Hindlimb muscle (tissue), 1 donor: ENCODE measurements around the gene NCAM1. TPM values are rescaled to one million over a fixed set of nuclear protein-coding genes. Genes with fewer than 3 reads are reported as not detected.

ENCODE experiments used
- DNase-seq: peaks from one replicate; pipeline ENCODE4 v3.0.0-alpha.2; 2013
- polyA plus RNA-seq: library from polyadenylated mRNA; unstranded; fragments of 120-200 nt; gene quantifications from one replicate; pipeline ENCODE4 v1.2.1, GENCODE V29; 2013; ENCODE audit not compliant: insufficient read length

Gene NCAM1
- polyA plus RNA-seq, 1 donor: 183 TPM

DNA sequence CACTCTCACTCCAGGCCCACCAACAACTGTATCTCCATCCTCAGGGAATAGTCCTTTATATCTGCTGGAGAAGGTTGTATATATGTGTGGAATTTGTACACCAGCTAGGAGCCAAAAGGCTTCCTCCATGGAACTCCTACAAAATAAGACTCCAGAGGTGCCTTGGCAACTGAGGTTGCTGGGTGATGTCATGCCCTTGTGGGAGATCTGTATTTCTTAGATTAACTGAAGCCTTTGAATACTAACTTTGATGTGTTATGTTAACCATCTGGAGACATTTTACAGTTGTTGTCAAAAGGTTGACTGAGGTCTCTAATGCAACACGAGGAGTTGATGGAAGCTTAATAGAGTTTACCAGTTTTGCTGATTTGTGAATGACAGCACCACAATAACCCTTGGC lies 213.7 kb downstream of the NCAM1 start:
- no peak for DNase-seq

DNA sequence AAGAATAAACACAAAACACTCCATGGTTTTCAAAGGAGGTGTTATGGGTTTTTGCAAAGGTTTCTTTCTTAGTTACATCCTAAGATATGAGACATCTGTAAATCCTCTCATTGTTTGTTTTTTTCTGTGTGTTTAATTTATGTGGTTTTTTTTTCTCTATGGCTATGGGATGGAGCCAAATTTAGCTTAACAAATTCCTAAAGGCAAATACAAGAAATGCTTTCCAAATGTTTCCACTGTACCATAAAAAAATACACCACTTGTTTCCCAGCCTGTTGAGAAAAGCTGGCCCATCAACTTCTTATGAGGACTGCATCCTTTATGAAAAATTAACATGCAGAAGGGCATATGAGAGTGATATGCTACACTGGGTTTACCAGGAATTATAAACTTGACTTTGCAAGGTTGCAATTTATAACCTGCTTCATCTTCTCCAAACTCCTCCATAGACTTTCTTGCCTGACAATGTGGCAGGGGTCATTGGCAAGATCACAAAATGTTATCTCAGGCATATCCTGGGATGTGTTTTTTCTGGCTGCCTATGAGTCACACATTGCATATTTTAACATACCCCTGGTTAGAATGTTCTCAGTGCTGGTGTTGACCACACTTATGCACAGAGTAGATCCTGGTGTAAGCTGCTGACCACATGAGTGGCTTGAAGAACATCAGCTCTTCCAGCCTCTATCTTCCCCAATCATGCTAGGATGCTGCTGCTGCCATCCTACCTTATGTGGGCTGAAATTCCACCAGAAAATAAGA lies 215.6 kb downstream of the NCAM1 start:
- no peak for DNase-seq

DNA sequence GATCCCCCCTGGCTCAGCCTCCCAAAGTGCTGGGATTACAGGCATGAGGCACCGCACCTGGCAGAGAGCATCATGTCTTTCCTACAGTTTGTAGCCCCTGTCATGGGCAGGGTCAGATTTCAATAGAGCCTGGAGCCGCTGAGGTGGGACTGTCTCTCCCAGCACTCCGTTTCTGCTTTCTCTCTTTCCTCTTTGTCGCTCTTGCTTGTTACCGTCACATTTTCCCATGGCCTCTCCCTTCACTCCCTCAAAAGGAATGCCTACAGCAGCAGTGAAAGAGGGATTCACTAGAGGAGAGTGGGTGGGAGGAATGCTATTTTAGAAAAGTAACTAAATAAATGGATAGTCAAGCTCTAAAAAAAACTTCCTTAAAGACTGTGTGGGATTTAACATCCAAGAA lies 216.5 kb downstream of the NCAM1 start:
- DNase-seq: no peak

DNA sequence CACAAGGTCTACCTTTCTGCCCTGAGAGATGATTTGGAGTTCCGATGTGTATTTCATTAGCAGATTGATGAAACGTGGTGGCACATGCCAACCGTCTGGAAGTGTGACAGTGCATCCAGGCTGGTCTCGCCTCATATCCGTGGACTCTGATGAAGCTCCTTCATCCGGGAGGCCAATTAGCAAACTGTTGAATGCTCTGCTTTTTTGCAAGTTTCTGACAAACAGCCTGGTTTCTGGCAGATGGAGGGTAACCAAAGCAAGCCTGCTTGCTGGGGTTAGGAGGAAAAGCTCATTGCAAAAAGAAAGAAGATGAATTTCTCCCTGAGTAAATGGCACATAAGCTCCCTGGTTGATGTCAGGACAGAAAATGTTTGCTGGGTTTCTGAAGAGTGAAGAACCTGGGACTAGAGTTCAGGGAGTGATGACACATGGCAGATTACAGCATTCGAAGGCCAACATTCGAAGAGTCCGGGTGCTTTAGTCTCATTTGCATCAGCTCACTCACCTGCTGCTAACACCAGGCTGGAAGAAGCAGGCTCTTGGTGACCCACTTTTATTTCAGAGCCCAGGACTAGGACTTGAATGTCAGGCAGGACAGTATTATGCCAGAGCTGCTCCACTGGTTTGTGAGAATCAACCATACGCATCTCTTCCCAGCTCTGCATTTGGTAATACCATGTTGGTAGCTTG lies 217.3 kb downstream of the NCAM1 start:
- DNase-seq: no peak

DNA sequence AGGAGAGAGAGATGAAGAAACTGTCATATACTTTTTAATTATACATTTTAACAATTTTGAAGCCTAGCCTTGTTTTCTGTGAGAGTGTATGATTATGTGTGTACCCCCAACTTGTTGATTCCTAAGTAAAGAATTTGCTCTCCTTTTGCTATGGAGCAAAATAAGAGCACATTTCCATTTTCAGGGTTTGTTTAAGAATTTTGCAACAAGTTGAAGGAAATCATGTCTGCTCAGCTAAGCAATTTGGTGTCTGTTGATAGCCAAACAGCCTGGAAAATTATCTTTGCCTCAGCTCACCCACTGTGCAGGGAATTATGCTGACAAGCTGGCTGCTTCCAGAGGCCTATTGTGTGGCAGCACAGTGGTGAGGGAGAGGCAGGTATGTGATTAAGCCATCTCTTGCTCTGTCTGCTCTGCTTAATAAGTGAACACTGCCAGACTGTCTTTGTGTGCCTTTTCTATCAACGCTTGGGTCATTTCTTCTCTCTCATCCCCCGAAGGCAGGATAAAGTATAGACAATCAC lies 218.0 kb downstream of the NCAM1 start:
- no peak for DNase-seq

DNA sequence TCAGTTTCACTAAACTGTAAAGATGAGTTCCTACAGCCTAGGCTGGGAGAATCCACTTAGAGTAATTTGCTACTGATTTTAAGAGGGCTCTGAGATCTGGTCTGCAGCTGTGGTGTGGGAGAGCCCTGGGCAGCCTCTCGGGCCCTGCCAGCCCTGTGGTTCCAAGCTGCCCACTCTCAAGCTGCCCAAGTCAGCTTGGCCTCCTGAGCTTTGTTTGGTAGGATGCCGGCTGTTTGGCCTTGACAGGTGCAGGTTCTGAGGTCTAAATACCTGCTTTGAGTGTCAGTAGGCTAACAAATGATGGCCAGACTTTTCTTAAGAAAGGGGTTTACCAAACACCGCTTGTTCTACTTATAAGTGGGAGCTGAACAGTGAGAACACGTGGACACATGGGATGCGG lies 219.9 kb downstream of the NCAM1 start:
- DNase-seq: no peak

DNA sequence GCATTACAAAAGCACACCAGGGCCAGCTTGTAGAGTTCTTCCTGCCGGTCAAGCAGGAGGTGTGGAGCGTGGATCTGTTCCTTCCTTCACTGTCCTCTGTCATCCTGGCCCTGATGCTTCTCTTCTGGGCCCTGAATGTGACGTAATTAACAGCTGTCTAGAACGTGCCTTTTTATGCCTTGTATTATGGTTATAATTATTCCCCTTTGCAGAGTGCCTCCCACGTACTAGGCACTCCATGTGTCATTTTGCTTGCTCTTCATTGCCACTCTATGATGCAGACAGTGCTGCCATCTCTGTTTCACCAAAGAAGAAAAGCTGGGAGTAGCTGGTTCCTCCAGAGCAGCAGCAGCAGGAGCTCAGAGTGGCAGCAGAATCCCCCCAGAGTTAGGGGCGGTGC lies 221.1 kb downstream of the NCAM1 start:
- DNase-seq: no peak

DNA sequence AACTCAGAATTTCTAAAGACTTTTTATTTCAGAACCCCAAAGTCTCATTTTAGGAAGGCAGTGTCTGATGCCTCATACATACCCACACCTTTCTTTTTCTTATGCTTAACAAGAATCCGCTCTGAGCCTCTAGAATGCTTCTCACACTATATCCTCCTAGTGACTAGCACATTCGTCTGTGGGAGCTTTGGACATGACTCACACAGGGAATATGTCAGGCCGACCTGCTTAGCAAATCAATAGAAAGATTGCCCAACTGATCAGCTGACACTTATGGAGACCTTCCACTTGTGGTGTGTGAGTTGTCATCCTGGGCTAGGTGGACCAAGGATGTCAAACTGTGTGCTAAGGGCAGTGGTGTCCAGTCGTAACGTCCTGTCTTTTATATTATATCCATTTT lies 223.3 kb downstream of the NCAM1 start:
- no peak for DNase-seq

DNA sequence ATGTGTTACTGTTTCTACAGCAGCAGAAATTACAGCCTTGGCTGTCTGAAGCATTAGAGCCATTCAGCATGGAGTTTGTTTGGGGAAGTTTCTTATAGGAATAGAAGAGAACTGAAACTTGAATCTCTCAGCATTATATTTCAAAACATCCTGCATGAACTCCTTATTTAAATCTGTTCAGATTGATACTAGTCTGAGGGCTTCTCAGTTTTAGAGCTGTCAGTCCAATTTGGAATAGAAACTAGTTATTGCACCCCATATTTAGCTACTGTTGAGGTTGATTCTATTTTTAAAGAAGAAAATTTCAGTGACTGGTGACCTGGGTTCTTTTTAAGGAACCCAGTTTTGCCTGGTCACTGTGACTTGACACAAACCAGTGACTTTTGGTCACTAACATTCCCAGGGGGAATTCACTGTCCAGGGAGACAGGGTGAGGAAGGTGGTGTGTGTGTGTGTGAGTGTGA lies 227.2 kb downstream of the NCAM1 start:
- no peak for DNase-seq

DNA sequence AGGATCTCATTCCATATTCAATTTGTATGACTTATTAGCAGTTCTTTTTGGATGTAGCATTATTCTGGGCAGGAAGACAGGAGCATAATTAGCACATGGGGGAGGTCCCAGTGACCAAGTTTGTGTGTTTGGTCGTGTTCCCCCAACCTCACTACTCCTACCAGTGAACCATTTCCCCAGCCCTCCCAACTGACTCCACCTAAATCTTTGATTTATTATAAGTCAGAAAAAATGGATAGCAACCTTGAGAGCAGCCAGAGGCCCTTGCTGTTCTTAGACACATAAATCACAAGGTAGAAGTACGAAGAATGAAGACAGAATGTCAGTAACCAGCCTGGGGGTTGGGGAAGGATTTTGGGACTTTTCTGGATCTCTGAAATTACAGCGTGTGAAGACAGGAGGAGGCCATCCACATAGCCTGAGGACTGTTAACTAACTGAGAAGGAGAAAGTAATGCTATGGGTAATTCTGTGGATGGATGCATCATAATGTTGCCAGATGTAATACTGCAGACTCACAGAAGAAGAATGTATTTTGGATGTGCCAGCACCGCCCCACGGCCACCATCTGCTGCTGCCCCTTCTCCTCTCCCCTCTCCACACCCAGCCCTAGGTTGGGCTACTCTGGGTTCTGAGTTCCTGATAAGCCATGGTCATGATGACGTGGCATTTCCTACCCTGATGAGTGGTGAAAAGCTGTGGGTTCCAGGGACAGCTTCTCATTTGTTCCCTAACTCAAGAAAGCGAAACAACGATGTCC lies 228.9 kb downstream of the NCAM1 start:
- no peak for DNase-seq

DNA sequence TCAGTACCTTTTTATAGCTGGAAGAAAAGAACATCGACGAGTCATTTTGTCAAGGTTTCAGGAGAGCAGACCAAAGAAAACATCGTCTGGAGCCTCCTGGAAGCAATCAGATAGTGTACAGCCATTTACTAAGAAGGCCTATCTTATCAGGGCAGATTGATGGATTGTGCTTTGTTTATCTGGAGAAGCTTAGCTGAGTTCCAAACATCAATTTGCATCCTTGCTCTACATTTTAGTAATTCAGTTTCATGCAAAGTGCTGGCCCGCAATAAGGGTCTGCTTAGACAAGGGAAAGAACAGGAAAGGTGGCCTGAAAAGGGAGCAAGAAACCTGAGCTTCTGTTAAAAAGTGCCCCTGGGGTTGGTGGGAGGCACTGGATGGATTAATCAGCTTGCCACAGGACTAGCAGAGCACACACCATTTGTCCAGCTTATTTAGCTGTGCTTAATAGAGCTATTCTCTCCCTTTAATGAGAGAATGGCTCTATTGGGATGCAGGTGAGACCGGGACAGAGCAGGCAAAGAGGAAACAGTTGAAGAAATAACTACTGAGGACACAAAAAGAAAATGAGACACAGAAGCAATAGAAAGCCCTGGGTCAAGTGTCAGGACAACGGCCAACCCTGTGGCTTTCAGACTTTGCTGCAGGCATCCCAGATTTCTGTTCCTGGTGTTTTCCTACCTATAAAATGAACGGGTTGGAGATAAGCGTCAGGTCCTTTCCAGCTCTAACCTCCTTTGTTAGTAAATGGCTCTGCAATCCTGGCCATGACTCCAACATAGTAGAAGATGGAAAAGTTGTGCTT lies 231.1 kb downstream of the NCAM1 start:
- DNase-seq: no peak

DNA sequence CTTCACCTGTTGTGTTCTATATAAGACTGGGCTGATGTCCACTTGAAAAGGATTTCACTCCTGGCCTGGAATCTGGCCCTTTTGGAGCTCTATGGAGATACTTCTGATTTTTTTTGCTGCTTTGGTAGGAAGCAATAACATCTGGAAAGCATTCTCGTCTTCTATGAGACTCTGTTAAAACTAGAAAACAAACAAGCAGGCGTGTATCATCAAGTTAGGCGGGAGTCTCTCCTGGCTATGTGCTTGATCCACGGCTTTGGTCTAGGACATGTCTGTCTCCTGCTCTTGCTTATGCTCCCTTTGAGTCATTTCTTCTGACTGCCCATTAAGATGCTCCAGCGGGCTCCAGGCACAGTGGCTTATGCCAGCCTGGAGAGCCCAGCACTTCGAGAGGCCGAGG lies 231.8 kb downstream of the NCAM1 start:
- DNase-seq: peak; percentile 39

DNA sequence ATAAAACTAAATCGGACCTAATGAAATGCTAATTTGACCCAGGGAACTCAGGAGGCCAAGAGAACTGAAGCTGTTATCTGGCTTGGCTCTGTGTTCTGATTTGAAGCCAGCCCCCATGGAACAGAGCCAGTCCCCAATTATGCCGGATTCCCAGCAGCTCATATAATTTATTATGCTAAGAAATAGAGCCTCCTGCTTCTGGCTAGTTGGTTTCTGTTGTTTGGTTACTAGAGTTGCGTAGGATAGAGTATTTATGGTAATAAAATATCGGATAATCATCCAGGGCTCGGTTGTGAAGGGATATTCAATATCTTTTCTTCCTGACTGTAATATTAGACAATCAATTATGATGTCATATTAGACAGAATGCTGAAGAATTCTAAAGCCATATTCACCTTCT lies 232.7 kb downstream of the NCAM1 start:
- DNase-seq: no peak

DNA sequence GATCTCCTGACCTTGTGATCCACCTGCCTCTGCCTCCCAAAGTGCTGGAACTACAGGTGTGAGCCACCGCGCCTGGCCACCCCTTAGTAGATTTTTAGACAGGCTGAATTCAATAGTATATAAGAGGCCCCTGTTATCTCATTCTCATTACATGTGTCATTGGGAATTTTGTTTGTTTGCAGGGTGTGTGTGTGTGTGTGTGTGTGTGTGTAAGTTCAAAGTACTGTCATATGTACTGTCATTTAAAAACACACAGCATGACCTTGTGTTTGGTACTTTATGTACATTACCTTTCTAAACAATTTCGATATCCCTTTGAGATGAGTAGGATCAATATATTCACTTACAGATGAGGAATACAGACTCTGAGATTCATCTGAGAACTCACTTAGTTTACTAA lies 234.5 kb downstream of the NCAM1 start:
- DNase-seq: no peak

DNA sequence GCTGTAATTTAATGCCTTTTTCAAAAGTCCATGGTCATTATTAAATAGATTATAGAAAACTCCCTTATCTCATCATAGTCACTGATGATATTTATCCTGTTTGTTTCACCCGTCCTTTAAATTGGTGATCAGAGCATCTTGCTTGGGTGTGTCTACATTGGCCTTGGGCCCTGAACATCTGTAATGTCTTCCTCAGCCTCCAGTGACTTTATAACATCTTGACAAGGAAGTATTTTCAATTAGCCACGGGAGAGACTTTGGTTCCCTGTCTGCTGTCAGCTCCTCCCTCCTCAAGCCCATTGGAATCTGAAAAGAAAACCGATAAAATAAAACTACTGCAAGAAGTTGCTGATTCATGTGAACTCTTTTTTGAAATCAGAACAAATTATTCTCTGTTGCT lies 236.2 kb downstream of the NCAM1 start:
- no peak for DNase-seq

DNA sequence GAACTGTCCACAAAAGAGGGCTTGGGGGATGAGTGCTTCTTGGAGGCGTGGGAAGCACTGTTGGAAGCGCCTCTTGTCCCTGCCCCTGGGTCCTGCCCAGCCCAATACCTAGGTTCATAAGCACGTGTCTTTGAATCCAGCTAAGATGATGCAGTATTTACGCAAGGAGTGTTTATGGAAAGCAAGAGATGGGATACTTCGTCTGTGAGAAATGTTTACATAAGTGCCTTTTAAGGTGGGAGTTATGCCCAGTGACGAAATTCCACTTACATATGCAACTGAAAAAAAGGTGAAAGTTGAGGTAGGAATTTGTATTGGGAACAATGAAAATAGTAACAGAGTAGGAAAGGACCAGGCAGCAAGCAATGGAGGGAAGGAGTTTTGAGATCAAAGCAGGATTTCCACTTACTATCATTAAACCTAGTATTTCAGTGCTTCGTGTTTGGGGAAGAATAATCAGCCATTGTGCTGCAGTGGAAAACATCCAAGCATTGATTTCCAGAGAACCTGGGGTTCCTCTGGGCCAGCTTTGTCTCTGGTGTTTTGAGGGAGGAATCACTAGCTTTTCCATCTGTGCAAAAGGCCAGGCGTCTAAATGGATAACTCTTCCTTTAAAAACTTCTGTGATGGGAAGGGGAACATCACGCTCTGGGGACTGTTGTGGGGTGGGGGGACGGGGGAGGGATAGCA lies 237.9 kb downstream of the NCAM1 start:
- no peak for DNase-seq

DNA sequence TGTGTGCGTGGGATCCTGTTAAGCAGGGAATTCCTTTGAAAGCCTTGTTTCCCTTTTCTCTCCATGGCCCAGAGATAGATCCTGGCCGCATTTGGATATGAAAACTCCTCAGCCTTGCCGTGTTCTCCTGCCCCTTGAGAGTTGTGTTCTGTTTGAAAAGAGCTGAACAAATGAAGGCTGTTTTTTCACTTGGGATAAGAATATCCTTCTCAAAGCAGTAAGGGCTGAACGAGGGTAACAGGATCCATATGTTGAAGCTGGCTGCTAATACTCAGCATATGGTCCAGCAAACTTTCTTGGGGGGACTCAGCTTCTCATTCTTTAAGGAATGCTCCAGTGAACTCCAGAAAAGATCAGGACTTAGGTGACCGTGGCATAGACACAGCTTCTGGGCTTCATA lies 238.6 kb downstream of the NCAM1 start:
- no peak for DNase-seq

DNA sequence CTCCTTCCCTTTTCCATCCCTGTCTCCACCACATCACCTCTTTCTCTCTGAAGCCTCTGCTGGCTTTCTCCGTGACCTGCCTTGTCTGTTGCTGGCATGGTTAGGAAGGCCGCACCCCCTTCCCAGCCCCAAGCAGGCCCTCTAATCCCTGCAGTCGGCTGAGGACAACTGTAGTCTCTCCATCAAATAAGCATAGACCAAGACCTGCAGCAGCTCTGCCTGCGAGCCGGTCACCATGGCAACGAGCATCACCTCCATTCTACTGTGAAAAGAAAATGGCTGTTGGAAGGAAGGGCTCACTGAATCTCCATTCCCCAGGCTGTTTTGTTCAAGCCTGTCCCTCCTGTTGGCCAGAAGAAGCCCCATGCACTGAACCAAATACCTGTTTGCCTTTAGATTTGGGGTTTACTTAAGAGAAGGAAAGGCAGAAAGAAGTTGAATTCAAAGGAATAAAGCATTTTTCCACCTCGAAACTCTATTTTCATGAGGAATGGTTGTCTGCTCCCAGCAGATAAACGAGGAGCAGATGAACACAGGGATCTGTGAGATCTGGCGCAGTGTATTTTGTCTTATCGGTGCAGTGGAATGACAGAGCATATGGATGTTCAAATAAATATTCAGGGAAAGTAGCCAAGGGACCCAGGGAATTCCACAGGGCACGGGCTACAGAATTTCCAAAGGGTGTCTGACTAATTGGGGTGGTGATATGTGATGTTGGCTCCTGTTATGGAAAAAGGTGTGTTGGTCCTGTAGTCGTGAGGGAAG lies 240.0 kb downstream of the NCAM1 start:
- no peak for DNase-seq

DNA sequence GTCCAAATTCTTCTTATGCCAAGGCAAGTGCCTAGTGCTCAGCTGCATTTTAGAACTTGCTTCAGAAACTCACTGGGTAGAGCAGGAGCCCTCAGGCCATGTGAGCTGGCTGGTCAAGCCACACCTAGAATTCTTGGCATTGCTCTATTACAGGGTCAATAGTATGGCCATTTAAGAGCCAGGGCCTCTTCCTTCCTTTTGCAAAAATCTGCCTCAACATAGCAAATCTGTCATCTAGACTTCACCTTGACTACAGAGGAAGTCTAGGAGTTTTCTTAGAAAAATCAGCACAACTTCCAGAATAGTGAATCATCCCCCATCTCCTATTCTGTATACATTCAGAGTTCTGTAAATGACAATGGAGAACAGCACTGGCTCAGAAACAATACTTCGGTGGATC lies 241.2 kb downstream of the NCAM1 start:
- DNase-seq: no peak

DNA sequence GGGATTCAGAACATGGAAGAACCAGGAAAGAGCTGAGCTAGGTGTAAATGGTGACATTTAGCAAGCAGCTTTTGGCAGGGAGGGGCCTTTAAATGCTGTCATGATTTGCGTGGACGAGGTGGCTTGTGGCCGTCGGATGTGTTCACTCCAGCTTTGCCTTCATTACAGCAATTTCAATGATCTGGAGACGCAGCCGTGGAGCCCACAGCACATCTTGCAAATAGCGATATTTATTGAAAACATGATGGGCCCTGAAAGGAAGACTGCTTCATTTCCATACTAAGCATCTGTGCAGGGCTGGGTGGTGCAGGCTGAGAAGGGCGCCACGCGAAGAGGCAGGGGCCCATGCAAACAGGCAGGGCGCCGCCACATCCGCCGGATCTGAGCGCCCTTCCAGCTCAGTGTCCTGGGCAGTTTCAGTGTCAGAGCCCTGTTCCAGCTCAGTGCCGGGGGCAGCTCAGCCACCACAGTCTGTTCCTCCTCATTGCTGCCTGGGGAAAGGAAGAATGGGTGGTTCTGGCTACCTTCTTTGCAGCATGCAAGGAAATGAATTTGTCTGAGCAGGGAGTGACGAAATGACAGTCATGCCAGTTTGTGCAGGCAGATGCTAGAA lies 242.0 kb downstream of the NCAM1 start:
- DNase-seq: no peak

DNA sequence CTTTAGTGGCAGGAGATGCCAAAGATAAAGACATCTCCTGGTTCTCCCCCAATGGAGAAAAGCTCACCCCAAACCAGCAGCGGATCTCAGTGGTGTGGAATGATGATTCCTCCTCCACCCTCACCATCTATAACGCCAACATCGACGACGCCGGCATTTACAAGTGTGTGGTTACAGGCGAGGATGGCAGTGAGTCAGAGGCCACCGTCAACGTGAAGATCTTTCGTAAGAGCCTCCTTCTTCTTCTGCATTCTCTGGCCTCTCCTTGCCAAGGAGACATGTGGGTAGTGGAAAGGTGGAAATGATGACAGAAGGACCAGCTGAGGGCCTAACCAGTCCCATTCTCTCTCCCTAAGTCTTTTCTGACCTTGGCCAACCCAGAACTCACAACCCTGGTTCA lies 243.1 kb downstream of the NCAM1 start:
- no peak for DNase-seq
